Medulla oblongata (tissue), 1 donor: ENCODE measurements around the gene PGLYRP1.

Experiments used
- DNase-seq: peaks from one replicate; pipeline ENCODE4 v3.0.0-alpha.2; 2015; ENCODE audit errors: extremely low spot score

The PGLYRP1 gene

GRCh38 chr19:45969676-45970075, 53.2 kb downstream of the PGLYRP1 start:
- no peak for DNase-seq
